Prostate gland (tissue), 2 donors: ENCODE results near the gene C10orf105. TPM values are rescaled to one million over a fixed set of nuclear protein-coding genes. Genes with fewer than 3 reads are reported as not detected.

Source experiments
- DNase-seq: peaks from one replicate; pipeline ENCODE4 v3.0.0-alpha.2; 2019; ENCODE audit warnings: low spot score
- H3K27ac ChIP-seq, 2 donors: fragments of 200-600 bp; sonication (generic); 2 replicates each; pipeline ENCODE4 v1.5.1; 2017 to 2019
- H3K27me3 ChIP-seq: fragments of 200-600 bp; sonication (generic); replicated peaks from 2 replicates; pipeline ENCODE4 v1.5.1; 2019; ENCODE audit not compliant: insufficient read depth
- H3K36me3 ChIP-seq, 2 donors: fragments of 200-600 bp; sonication (generic); 1 replicate in 1 of 2; 2 replicates in 1 of 2; pipeline versions ENCODE4 v1.5.1 to v1.8.1; 2017 to 2019
- H3K4me1 ChIP-seq: fragments of 200-600 bp; sonication (generic); replicated peaks from 2 replicates; pipeline ENCODE4 v1.5.1; 2019
- H3K4me3 ChIP-seq, 2 donors: fragments of 200-600 bp; sonication (generic); 2 replicates each; pipeline ENCODE4 v1.5.1; 2017 to 2019
- H3K9me3 ChIP-seq: fragments of 200-600 bp; sonication (generic); 2 replicates; pipeline ENCODE4 v1.5.1; 2017
- CTCF ChIP-seq, 4 experiments: fragments of 200-600 bp in 2 of 4; fragments of 450-650 bp in 2 of 4; sonication (generic) in 2 of 4; IDR thresholded peaks; 1 replicate in 3 of 4; 2 replicates in 1 of 4; pipeline ENCODE4 v1.5.1; 2016 to 2019; ENCODE audit warnings: antibody characterized with exemption in 4 of 4, mild to moderate bottlenecking in 2 of 4, moderate library complexity in 2 of 4
- POLR2A ChIP-seq: fragments of 450-650 bp; IDR thresholded peaks from one replicate; pipeline ENCODE4 v1.6.1; 2016; ENCODE audit warnings: antibody characterized with exemption, mild to moderate bottlenecking
- POLR2AphosphoS5 ChIP-seq: sonication (generic); formaldehyde crosslinking; IDR thresholded peaks from one replicate; pipeline ENCODE4 v1.6.1; 2017; ENCODE audit warnings: antibody characterized with exemption
- WGBS: methylation state at CpG from one replicate; pipeline ENCODE4 v1.1.5; 2018; 5-methylcytosine and 5-hydroxymethylcytosine counted together
- intact Hi-C: fragments of 100-400 bp; cut with DNase I; formaldehyde crosslinking; loops from one replicate; pipeline ENCODE4 v1.14.2; 2022
- total RNA-seq, 2 donors: library from RNA; depleted of rRNA; stranded (reverse); fragments of >200 nt; gene quantifications; one replicate each; pipeline ENCODE4 v1.1.0, GENCODE V29; 2016

C10orf105 gene
- total RNA-seq, 2 donors from 2014 or later = 0.11 TPM; not detected in 1

GRCh38 chr10:71765176-71765904, 45.8 kb upstream of the C10orf105 start:
- Histone ChIP-seq H3K36me3 (no peaks in the 10 kb centered on the region), H3K9me3 (no peaks in the 10 kb centered on the region), H3K4me1 (no peaks in the 10 kb centered on the region), H3K27me3 (no peaks in the 10 kb centered on the region), H3K4me3 (no peak overlapping the region), H3K27ac (peak overlapping the region in 1 of 2 donors; percentile 36)
- no peak for TF ChIP-seq POLR2A
- no peak for TF ChIP-seq POLR2AphosphoS5
- TF ChIP-seq CTCF (IDR thresholded peaks at IDR 0.05) = no peak
- intact Hi-C loops = no loop called here
- no peak for DNase-seq
- WGBS = 58% methylated on average over 8 of the region's 8 CpGs

- TF ChIP-seq POLR2AphosphoS5 (no peak), POLR2A (no peak), CTCF (IDR thresholded peaks at IDR 0.05) (no peak)
These were observed 44.0 kb upstream of the C10orf105 start for GRCh38 chr10:71763352-71764127.

DNA sequence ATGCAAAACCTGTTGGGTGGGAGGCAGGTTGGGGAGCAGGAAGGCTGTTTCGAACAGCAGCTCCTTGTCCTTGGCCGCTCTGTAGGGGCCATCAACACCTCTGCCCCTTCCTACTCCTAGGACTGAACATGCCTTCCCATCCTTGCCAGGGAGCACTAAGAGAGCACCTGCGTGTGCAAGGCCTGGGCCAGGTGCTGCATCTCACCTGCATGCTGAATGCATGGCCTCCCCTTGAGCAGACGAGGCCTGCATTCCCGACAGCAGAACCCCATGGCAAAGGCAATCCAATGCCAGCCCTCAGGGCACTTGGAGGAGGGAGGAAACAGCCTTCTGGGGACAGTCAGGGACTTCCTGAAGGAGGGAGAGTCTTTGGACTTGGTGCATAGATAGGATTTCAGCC, 42.7 kb upstream of the C10orf105 start:
- intact Hi-C loops = no loop called here
- no peak overlapping the region for H3K4me3 ChIP-seq
- H3K27ac ChIP-seq = no peak overlapping the region
- TF ChIP-seq POLR2AphosphoS5 (no peak), POLR2A (no peak), CTCF (IDR thresholded peaks at IDR 0.05) (no peak)
- no peaks in the 10 kb centered on the region for H3K4me1 ChIP-seq
- no peaks in the 10 kb centered on the region for H3K27me3 ChIP-seq
- DNase-seq = no peak
- H3K9me3 ChIP-seq = no peaks in the 10 kb centered on the region
- 88% methylated on average over 5 of the region's 5 CpGs for WGBS
- H3K36me3 ChIP-seq = no peaks in the 10 kb centered on the region

More at GRCh38 chr10:71763352-71764127, 44.0 kb upstream of the C10orf105 start:
- intact Hi-C loops = no loop called here
- Histone ChIP-seq H3K4me1 (no peaks in the 10 kb centered on the region), H3K36me3 (no peaks in the 10 kb centered on the region), H3K4me3 (no peak overlapping the region), H3K27me3 (no peaks in the 10 kb centered on the region), H3K27ac (no peak overlapping the region), H3K9me3 (no peaks in the 10 kb centered on the region)
- DNase-seq = no peak
- 86% methylated on average over 11 of the region's 11 CpGs for WGBS

GRCh38 chr10:71761541-71762113, 42.0 kb upstream of the C10orf105 start:
- 92% methylated on average over 26 of the region's 26 CpGs for WGBS
- DNase-seq = no peak
- Histone ChIP-seq H3K4me1 (no peaks in the 10 kb centered on the region), H3K9me3 (no peaks in the 10 kb centered on the region), H3K27me3 (no peaks in the 10 kb centered on the region), H3K4me3 (no peak overlapping the region), H3K27ac (no peak overlapping the region), H3K36me3 (no peaks in the 10 kb centered on the region)
- TF ChIP-seq POLR2AphosphoS5 (no peak), POLR2A (no peak), CTCF (IDR thresholded peaks at IDR 0.05) (no peak)
- intact Hi-C loops = no loop called here
